ENCODE data around the gene EHMT1.

EHMT1 gene

GRCh38 chr9:137679695-137680305, 61.0 kb downstream of the EHMT1 start:
- H3K9me3 ChIP-seq (replicated peaks in 1 of 11): peaks cover 0 to 14% (median 6%) of the 10 kb centered on the region in 11 experiments; a peak in 10 of 22 replicates
- peaks cover 13 to 33% (median 19%) of the 10 kb centered on the region in 11 experiments; a peak in 16 of 22 replicates for H3K36me3 ChIP-seq
- no peaks in the 10 kb centered on the region for H3K27me3 ChIP-seq
- peaks cover 69 to 89% (median 79%) of the 10 kb centered on the region in 10 experiments for H3K4me1 ChIP-seq
- TF ChIP-seq Cebpa-rat (IDR thresholded peaks at IDR 0.05): no peak
- no peak overlapping the region for H3K4me3 ChIP-seq
- peak overlapping the region in 7 of 11 experiments; percentile 21 to 70 (median 49); a peak in 8 of 22 replicates for H3K27ac ChIP-seq
- peaks cover 70 to 98% (median 77%) of the 10 kb centered on the region in 11 experiments for H4K20me1 ChIP-seq
- H3K4me2 ChIP-seq: peak overlapping the region; percentile 73 to 90 (median 84); a peak in 21 of 22 replicates
- peak overlapping the region in 4 of 11 experiments; percentile 13 to 48 (median 18); a peak in 2 of 22 replicates for H3K9ac ChIP-seq

GRCh38 chr9:137680444-137681358, 61.9 kb downstream of the EHMT1 start:
- H3K9me3 ChIP-seq (replicated peaks in 1 of 11): peaks cover 0 to 14% (median 6%) of the 10 kb centered on the region in 11 experiments; a peak in 10 of 22 replicates
- H3K4me3 ChIP-seq: no peak overlapping the region
- peak overlapping the region; percentile 73 to 90 (median 84) for H3K4me2 ChIP-seq
- H3K27ac ChIP-seq: peak overlapping the region in 1 of 11 experiments; percentile 66; a peak in 1 of 22 replicates
- H3K36me3 ChIP-seq: peaks cover 15 to 41% (median 24%) of the 10 kb centered on the region in 11 experiments; a peak in 18 of 22 replicates
- H3K4me1 ChIP-seq: peaks cover 68 to 84% (median 76%) of the 10 kb centered on the region in 10 experiments
- H4K20me1 ChIP-seq: peaks cover 69 to 98% (median 78%) of the 10 kb centered on the region in 11 experiments
- H3K27me3 ChIP-seq: no peaks in the 10 kb centered on the region
- no peak for TF ChIP-seq Cebpa-rat (IDR thresholded peaks at IDR 0.05)
- peak overlapping the region in 6 of 11 experiments; percentile 6 to 56 (median 28); a peak in 7 of 22 replicates for H3K9ac ChIP-seq

- Histone ChIP-seq H3K4me2 (peak overlapping the region; percentile 73 to 90 (median 84)), H3K9ac (peak overlapping the region in 8 of 11 experiments; percentile 11 to 49 (median 35); a peak in 9 of 22 replicates), H3K9me3 (replicated peaks in 1 of 11) (peaks cover 0 to 6% (median 0%) of the 10 kb centered on the region in 11 experiments; a peak in 1 of 22 replicates), H3K27me3 (no peaks in the 10 kb centered on the region), H4K20me1 (peaks cover 88 to 100% (median 96%) of the 10 kb centered on the region in 11 experiments), H3K4me3 (no peak overlapping the region), H3K27ac (peak overlapping the region in 2 of 11 experiments; percentile 6 to 25; a peak in 1 of 22 replicates), H3K4me1 (peaks cover 53 to 67% (median 59%) of the 10 kb centered on the region in 10 experiments), H3K36me3 (peaks cover 9 to 42% (median 28%) of the 10 kb centered on the region in 11 experiments; a peak in 19 of 22 replicates)
- TF ChIP-seq Cebpa-rat (IDR thresholded peaks at IDR 0.05): no peak
Observed at GRCh38 chr9:137682428-137683105, 63.8 kb downstream of the EHMT1 start.

- peaks cover 0 to 6% (median 0%) of the 10 kb centered on the region in 11 experiments; a peak in 1 of 22 replicates for H3K9me3 ChIP-seq (replicated peaks in 1 of 11)
- TF ChIP-seq Cebpa-rat (IDR thresholded peaks at IDR 0.05): no peak
- H3K36me3 ChIP-seq: peaks cover 8 to 45% (median 30%) of the 10 kb centered on the region in 11 experiments; a peak in 19 of 22 replicates
- peak overlapping the region in 10 of 11 experiments; percentile 73 to 90 (median 84); a peak in 15 of 22 replicates for H3K4me2 ChIP-seq
- H3K4me1 ChIP-seq: peaks cover 51 to 61% (median 55%) of the 10 kb centered on the region in 10 experiments
- peaks cover 94 to 100% (median 100%) of the 10 kb centered on the region in 11 experiments for H4K20me1 ChIP-seq
- H3K4me3 ChIP-seq: no peak overlapping the region
- 0 out of 22 replicates have a peak overlapping the region, but pooled peaks of 1 of the 11 experiments have one; percentile 49 for H3K9ac ChIP-seq
- no peak overlapping the region for H3K27ac ChIP-seq
- H3K27me3 ChIP-seq: no peaks in the 10 kb centered on the region
Observed at GRCh38 chr9:137683262-137683864, 64.6 kb downstream of the EHMT1 start.

- Histone ChIP-seq H4K20me1 (peaks cover 94 to 100% (median 100%) of the 10 kb centered on the region in 11 experiments), H3K4me1 (peaks cover 47 to 61% (median 55%) of the 10 kb centered on the region in 10 experiments), H3K27me3 (no peaks in the 10 kb centered on the region), H3K4me3 (no peak overlapping the region), H3K9ac (no peak overlapping the region), H3K36me3 (peaks cover 8 to 56% (median 28%) of the 10 kb centered on the region in 11 experiments; a peak in 18 of 22 replicates), H3K9me3 (replicated peaks in 1 of 11) (peaks cover 0 to 6% (median 0%) of the 10 kb centered on the region in 11 experiments; a peak in 1 of 22 replicates), H3K4me2 (no peak overlapping the region), H3K27ac (no peak overlapping the region)
- no peak for TF ChIP-seq Cebpa-rat (IDR thresholded peaks at IDR 0.05)
Observed at GRCh38 chr9:137685035-137685740, 66.4 kb downstream of the EHMT1 start.

GRCh38 chr9:137685741-137686420, 67.1 kb downstream of the EHMT1 start:
- H3K27ac ChIP-seq: no peak overlapping the region
- H3K27me3 ChIP-seq: no peaks in the 10 kb centered on the region
- H3K9ac ChIP-seq: no peak overlapping the region
- TF ChIP-seq Cebpa-rat (IDR thresholded peaks at IDR 0.05): no peak
- no peak overlapping the region for H3K4me2 ChIP-seq
- H3K4me1 ChIP-seq: peaks cover 47 to 61% (median 55%) of the 10 kb centered on the region in 10 experiments
- H3K9me3 ChIP-seq (replicated peaks in 1 of 11): peaks cover 0 to 6% (median 0%) of the 10 kb centered on the region in 11 experiments; a peak in 1 of 22 replicates
- peaks cover 94 to 100% (median 100%) of the 10 kb centered on the region in 11 experiments for H4K20me1 ChIP-seq
- H3K4me3 ChIP-seq: no peak overlapping the region
- H3K36me3 ChIP-seq: peaks cover 8 to 56% (median 25%) of the 10 kb centered on the region in 11 experiments; a peak in 15 of 22 replicates

GRCh38 chr9:137688261-137688660, 69.5 kb downstream of the EHMT1 start:
- no peak overlapping the region for H3K4me3 ChIP-seq
- H3K4me1 ChIP-seq: peaks cover 47 to 61% (median 55%) of the 10 kb centered on the region in 10 experiments
- H3K27ac ChIP-seq: no peak overlapping the region
- peaks cover 94 to 100% (median 100%) of the 10 kb centered on the region in 11 experiments for H4K20me1 ChIP-seq
- no peaks in the 10 kb centered on the region for H3K27me3 ChIP-seq
- peaks cover 0 to 6% (median 0%) of the 10 kb centered on the region in 11 experiments; a peak in 1 of 22 replicates for H3K9me3 ChIP-seq (replicated peaks in 1 of 11)
- no peak overlapping the region for H3K9ac ChIP-seq
- no peak for TF ChIP-seq Cebpa-rat (IDR thresholded peaks at IDR 0.05)
- peak overlapping the region in 5 of 11 experiments; percentile 8 to 48 (median 35); a peak in 7 of 22 replicates for H3K4me2 ChIP-seq
- H3K36me3 ChIP-seq: peaks cover 8 to 62% (median 28%) of the 10 kb centered on the region in 11 experiments; a peak in 16 of 22 replicates
